Stimulated activated CD8-positive, alpha-beta memory T cell treated with anti-CD3 and anti-CD28 coated beads, Interleukin-15, amount 100 ng/mL, for 48 hours (primary cell): ENCODE measurements around the gene FAM149B1.

ENCODE experiments used
- DNase-seq, 2 donors: peaks; one replicate each; pipeline ENCODE4 v3.0.0-alpha.2; 2020; ENCODE audit warnings: low read depth in 2 of 2

FAM149B1 gene

GRCh38 chr10:73281097-73281496, 113.2 kb downstream of the FAM149B1 start:
- DNase-seq: no peak

GRCh38 chr10:73287441-73287840, 119.5 kb downstream of the FAM149B1 start:
- no peak for DNase-seq

GRCh38 chr10:73289958-73290357, 122.0 kb downstream of the FAM149B1 start:
- no peak for DNase-seq

- no peak for DNase-seq
These were observed 125.5 kb downstream of the FAM149B1 start for GRCh38 chr10:73293461-73293860.
